Muscle of back (tissue), 11 donors: Measurements from ENCODE around the gene ST6GAL1. TPM values are rescaled to one million over a fixed set of nuclear protein-coding genes. Genes with fewer than 3 reads are reported as not detected.

Experiments used
- DNase-seq, 3 donors: peaks; one replicate each; pipeline versions ENCODE4 v3.0.0 to v3.0.0-alpha.2; 2013
- polyA plus RNA-seq, 10 donors: library from polyadenylated mRNA; unstranded; fragments of 120-200 nt; gene quantifications; one replicate each; pipeline ENCODE4 v1.2.1, GENCODE V29; 2013; ENCODE audit not compliant: insufficient read length in 10 of 10

The ST6GAL1 gene
- polyA plus RNA-seq, 10 donors, result 10.3 to 18.7 (median 14.4) TPM

DNA sequence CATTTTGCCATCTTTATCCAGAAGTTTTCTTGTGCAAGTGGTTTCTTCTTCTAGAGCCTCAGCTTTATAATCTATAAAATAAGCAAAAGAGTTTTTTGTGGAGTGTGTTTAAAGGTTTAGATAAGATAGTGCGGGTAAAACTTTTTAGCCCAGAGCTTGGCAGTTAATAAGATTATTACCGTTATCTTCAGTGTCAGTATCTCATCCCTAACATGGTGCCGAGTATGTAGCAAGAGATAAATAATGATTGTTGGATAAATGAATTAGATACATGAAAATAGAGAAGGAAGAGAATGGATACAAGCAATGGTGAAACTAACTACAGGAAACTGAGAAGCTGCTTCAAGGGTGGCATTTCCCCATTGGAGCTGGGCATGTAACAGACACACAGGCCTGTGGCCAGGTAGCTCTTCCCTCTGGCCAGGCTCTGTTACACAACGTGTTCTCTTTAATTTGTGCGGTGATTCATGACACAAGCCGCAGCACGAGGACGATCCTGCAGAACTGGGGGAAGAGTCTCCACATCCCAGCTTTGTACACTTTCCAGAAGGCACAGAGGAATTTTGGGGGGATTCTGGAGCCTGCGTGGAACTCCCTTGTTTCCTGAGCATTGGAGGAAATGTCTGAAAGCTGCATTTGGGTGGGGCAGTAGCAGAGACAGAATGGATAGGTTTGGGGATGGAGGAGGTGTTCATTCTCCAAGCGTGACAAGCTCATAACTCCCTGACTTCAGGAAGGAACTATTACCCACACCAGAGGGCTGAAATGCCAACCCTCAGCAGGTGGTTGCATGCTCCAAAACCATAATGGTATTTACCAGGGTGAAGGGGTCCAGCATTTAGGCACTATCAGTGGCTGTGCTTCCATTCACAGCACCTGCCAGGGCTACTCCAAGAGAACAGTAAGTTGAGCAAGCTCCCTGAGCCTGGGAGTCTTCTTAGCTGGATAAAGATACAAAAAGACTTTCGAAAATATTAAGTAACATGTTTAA, 14.2 kb upstream of the ST6GAL1 start:
- DNase-seq, result no peak

DNA sequence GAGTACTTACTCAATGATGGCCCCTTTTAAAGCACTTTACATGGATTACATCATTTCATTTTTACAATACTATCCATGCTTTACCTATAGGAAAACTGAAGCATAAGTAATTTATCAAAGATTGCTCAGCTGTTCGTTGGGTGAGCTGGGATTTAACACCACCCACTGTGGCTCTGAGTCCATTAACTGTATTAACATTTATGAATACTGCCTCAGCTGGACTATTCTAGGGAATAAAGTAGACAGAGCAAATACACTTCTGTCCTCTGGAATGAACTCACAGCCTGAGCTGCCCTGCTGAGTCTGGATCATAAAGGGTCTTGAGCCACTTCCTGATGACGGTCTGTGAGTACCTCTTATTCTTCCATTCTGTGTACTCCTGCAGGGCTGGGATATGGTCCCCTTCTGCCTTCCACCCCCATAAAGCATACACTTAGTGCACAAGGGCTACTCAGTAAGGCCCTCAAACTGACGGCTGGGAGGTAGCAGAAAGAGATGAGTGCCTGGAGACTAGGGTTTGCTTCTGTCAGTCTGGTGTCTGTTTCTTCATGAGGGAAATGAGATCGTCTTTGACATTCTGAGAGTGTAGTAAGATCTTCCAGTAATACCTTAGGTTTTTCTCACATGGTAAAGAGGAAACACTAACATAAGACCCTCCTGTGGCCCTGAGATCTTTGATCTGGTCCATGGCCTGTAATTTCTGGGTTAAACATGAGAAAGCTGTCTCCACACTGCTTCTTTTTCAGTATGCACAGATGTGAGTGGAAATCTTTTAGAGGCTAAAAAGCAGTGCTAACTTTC, 12.6 kb upstream of the ST6GAL1 start:
- no peak for DNase-seq

DNA sequence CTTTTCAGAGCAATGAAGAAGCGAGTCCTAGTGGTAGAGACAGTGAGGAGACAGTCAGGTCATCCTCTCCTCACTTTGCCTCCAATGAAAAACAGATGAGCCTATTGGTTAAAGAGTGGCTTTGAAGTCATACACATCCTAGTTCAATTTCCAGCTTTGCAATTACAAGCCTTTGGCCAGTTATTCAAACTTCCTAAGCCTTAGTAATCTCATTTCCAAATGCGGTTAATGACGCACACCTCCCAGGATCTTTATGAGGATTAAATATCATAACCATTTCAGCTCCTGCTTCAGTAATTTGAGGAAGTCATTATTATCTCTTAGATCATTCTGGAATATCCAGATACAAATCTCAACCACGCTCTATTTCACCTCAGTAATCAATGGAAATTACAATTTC, 10.0 kb upstream of the ST6GAL1 start:
- no peak for DNase-seq

DNA sequence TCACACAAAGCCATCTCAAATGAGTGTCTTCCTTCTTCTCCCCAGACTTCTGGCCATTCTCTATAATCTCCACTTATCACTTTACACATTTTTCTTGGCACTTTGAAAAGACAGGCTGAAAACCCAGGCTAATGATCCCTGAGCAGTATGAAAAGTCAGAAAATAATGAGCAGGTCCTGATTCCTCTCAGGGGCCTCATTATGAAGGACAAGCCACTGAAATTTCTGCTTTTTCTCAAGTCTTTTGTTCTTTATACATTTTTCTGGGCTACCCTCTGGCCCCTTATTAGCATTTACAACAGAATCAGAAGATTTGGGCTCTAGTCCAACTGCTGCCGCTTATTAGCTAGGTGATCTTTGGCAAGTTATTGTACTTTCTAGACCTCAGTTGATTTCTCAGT, 9.5 kb upstream of the ST6GAL1 start:
- DNase-seq, result no peak

DNA sequence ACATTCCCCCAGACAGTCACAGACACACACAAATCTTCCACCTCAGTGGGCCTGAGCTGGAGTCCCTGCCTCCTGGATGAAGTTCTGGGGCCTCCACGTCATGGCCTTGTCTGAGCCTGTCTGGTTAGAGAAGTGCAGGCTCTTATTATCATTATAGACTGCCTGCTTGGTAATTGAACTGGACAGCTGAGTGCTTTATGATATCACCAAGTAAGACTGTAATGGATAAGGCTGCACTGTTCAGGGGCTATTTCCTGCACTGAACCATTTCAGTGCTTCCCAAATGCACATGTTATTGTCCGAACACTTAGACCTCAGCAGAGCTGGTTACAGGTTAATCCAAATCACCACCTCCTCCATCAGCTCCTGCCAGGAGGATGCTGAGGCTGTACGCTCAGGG, 8.7 kb upstream of the ST6GAL1 start:
- DNase-seq, result no peak

DNA sequence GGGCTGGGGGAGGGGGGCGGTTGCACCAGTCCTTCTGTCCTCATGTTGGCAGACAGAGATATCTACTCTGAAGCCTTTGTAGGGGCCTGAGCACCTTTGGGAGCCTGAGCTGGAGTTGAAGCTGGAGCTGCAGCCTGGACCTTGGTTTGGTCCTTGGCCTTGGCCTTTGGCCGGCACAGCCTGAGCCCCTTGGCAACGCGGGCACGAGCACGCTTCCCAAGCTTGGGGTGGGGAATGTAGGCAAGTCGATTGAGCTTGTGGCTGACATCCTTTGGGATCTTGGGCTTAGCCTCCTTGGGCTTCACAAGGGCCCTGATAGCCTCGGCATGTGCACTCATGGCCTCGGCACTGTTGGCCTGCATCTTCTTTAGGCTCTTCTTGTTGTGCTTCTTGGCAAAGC, 8.1 kb upstream of the ST6GAL1 start:
- DNase-seq, result no peak

DNA sequence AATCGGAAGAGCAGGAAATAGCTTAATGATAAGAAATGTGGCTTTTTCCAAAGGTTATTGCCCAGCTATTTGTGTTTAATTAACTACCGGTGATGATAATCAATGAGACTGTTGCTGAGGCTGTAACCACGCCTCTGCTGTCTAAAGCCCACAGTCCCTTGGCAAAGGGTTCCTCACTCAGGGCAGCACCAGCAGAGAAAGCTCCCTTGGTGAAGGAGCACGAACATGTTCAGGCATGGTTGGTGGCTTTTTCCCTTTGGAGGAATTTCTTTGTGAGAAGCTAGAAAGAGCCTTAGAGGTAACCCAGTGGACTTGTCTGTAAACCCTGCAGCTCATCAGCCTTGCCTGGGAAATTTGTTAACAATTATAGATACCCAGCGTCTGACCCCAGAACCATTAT, 7.5 kb upstream of the ST6GAL1 start:
- no peak for DNase-seq

DNA sequence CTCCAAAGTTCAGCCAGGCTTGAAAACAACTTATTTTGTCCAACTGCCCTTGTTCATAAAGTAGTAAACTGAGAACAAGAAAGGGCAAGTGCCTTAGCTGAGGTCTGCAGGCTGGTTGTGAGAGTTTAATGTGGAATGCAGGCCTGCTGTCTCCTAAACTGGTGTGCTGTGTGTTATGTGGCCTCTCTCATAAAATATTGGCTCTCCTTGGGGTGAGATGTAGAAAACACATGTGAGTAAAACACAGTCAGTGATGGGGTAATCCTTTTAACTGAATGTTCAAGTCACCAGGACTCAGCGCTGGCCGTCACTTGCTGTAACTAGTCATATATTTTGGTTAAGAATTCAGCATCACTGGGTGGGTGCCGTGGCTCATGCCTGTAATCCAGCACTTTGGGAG, 7.1 kb upstream of the ST6GAL1 start:
- DNase-seq, result no peak

DNA sequence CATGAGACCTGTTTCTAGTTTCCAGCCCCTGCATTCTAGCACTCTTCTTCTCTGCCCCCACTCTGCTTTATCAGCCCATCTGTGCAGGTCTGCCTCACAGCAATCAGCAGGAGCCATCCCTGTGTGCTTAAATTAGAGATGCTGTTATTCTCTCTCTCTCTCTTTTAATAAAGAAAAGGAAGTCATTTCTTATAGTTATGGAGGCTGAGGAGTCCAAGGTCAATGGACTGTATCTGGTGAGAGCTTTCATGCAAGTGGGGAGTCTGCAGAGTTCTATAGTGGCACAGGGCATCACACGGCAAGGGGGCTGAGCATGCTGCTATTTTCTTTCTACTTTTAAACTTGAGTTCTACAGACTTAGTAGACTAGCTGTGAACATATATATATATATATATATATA, 4.5 kb upstream of the ST6GAL1 start:
- DNase-seq, result no peak

DNA sequence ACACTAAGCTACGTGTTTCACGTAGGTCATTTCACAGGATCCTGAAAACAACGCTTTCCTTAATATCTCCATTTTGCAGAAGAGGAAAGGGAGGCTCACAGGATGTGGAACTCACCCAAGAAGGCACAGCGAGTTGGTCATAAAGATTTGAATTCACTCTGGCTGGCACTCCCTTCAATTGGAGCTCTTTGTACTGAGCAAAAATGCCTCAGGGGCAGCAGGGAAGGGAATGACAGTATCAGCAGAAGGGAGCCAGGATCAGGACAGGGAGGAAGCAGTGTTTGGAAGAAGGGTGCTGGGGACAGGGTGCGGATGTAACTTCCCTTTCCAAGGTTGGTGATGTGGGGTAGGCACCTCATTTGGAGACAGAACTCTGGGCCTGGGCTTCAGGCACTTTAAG, 1.1 kb upstream of the ST6GAL1 start:
- no peak for DNase-seq

DNA sequence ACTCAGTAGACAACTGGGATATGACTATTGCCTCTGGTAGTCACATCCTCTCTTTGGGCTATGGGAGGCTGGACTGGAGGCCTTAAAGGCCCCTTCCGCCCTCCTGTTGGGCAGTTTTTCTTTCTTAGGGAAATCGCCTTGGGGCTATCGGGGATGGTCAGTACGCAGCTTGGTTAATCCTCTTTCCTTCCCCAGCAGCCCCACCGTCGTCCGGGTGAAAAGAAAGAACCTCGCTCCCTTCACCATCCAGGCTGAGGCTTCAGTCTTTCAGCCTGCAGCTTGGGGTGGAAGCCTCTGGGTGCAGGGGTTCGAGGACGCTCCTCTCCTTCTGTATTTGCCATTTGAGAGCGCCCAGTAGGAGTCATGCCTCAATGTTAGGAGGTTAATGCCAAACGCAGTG, 641 bp upstream of the ST6GAL1 start:
- no peak for DNase-seq

DNA sequence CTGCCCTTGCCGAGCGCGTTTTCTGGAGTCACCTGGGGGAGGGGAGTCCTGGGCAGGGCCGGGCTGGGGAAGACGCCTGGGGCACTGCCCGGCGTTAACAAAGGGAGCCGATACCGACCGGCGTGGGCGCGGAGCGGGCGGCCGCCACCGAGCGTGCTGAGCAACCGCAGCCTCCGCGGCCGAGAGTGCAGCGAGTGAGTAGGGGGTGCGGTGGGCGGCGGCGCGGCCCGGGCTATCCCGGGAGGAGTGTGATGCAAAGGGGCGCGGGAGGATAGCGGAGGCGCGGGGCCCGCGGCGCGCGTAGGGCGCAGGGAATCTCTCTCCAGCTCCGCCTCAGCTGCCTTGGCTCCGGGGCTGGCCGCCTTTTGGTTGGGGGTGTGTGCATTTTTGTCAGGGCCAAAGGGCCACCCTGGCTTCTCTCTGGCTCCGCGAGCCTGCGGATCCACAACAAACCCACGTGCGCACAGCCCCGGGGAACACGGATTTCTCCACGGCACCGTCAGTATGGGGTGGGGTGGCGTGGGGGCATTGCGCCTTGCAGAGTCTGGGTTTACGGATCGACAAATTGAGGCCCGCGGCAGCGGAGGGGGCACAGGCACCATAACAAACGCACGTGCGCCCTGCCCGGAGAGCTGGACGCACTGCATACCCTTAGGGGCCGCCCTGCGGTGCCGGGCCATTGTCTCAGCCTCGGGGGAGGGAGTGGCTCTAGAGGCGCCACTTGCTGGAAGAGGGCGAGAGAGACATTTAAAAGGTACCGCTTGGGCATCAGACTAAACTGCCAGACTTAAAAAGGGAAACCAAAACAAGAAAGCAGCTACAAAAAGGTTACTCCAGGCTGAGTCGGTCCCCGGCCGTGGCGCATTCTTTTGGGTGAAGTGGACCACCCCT, 560 bp downstream of the ST6GAL1 start:
- peak; percentile 17 to 80 (median 37) for DNase-seq

DNA sequence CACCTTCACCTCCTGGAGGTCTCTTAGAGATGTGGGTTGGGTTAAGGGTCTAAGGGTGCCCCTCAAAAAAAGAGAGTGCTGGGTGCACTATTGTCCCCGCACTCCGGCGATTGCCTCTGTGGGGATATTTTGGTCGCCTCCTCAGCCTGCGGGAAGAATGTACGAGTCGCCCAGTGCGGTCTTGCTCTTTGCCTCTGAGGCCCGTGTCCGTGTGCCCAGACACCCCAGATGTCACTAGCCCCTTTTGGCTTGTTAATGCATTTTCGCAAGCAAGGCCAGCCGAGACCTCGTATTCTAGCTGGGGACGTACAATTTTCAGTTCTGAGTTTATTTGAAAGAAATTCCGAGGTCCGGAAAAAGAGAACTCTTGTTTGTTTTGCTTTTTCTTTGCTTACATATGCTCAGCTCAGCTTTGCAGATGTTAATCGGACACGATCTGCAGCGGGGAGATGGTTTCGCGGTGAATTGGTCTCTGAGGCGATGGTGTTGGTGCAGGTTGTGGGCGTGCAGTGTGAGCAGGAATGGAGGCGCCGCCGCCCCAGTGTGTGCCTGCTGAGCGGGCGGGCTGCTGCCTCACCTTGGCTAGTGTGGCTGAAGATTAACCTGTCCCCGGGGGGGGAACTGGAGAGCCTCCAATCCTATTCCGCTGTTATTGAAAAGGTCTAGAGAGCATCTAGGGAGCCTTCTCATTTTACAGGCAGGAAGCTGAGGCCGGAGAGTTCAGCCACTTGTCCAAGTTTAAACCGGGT, 1.4 kb downstream of the ST6GAL1 start:
- DNase-seq, result peak; percentile 7 to 71 (median 36)

DNA sequence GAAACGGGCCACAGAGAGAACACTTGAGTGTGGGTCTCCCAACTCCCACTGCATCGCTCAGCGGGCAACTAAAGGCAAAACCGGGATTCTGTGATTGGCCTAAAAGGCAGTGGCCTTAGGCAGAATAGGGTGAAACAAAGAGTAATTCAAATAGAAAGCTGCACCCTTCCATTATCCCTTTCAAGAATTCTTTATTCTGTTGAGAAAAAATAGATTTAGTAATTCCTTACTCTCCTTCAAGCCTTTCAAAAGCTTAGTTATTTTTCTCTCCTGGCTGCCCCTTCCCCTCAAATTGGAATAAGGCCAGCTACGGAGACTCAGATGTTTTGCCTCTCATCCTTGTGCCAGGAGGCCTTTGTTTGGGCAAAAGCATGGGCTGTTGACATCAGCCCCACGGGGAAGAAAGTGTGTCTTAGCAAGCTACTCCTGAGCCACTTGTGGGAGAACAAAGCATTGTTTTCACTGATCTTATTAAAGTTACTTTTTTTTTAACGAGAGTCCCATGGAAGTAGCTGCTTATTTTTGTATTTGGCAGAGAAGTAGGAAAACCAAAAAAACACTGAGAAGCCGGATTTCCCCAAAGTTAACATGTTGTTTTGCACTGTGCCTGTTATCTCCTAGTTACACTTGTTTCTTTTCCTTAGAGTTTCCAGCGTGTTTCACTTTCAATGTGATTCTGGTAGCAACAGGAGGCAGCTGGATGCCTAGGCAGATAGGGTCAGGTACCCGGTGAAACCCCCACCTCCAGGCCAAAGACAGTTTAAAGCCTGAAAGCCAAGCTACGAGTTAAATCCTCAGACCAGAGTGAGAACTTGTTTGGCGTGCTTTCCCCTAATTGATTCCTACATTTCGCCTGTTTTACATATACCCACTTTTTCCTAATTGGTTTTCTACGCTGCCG, 2.2 kb downstream of the ST6GAL1 start:
- peak; percentile 9 to 60 (median 31) for DNase-seq

DNA sequence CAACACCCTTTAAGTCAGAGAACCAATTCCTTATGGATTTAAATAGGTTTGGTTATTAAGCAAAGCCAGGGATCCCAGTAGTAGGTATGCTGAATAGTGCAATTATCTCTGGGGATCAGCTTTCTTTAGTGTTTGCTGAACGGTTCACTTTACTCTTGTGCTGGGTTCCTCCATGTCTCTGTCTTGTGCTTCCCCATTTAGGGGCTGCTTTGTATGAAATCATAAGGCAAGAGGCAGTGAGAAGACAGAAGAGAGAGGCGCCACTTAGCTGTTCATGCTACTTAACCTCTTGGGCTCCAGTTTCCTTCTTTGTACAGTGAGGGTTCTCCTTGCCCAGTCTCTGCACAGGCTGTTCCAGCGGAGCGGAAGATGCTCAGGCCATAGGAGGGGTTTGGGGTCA, 3.5 kb downstream of the ST6GAL1 start:
- no peak for DNase-seq

DNA sequence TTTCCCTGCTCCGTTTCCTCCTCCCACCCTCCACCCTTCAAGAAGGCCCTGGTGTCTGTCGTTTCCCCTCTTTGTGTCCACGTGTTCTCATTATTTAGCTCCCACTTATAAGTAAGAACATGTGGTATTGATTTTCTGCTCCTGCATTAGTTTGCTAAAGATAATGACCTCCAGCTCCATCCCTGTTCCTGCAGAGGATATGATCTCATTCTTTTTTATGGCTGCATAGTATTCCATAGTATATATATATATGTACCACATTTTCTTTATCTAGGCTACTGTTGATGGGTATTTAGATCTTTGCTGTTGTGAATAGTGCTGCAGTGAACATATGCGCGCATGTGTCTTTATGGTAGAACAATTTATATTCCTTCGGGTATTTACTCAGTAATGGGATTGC, 4.8 kb downstream of the ST6GAL1 start:
- no peak for DNase-seq

DNA sequence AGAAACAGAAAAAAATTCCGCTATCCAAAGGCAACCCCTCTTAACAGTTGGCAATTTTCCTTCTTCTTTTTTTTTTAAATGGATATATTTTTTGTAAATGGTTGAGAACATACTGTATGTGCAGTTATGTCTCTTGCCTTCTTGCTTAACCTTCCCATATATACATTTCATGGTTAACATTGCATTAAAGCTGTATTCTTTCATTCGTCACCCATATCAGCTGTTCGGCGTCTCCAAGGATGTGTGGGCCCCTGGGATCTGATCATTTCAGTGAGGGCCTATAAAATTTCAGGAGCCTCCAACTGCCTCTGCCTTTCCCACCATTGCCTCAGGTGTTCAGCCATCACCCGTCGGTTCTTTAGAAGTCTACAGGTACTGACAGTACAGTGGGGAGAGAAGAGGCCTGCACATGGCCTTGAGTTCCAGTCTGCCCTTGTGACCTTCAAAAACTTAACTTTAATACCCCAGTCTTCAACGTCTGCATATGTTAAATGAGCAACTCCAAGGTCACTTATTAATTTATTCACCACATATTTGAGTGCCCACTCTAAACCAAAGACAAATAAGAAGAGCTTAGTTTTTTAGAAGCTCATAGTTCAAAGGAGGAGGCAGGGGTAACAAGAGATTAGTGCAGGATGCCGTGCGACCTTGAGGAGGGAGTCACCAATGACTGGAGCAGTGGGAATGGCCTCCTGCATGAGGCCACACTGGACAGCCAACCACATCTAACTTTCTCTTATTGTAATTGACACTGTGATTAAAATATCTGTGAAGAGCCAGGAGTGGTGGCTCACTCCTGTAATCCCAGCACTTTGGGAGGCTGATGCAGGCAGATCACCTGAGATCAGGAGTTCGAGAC, 6.9 kb downstream of the ST6GAL1 start:
- no peak for DNase-seq

DNA sequence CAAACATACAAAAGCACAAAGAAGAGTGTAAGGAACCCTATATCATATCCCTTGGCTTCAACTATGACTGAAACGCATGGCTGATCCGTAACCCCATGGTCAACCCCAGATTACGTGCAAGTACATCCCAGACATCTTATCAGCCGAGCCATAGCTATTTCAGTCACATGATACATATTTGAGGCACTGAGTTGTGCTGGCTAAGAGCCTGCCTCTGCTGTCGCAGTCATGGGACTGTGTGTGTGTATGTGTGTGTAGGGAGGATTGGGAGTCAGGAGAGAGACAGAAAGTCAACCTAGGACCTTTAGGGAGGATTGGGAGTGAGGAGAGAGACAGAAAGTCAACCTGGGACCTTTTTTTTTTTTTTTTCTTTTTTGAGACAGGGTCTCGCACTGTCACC, 8.4 kb downstream of the ST6GAL1 start:
- no peak for DNase-seq

DNA sequence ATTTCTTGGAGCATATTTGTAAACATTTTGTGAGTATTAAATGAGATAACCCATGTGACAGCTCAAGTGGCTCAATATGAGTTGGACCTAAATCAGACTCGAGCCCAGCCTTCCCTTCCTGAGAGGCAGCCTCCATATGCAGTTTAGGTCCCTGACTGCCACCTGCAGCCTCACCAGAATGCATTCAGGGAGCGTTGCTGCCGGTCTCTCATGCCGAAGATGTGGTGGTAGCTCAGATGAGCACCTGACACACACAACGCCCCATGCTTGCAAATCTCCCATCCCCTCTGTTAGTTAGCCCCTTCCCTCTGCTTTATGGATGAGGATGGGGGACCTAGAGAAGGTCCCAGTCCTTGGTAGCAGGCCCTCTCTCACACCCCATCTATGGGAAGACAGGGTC, 9.2 kb downstream of the ST6GAL1 start:
- DNase-seq, result no peak
